Measurements from ENCODE around the gene ADAD2. TPM values are rescaled to one million over a fixed set of nuclear protein-coding genes. Genes with fewer than 3 reads are reported as not detected.

The ADAD2 gene
- total and polyA plus RNA-seq, 2 of the 4 experiments (the other 2 are of a cell fraction) = not detected

DNA sequence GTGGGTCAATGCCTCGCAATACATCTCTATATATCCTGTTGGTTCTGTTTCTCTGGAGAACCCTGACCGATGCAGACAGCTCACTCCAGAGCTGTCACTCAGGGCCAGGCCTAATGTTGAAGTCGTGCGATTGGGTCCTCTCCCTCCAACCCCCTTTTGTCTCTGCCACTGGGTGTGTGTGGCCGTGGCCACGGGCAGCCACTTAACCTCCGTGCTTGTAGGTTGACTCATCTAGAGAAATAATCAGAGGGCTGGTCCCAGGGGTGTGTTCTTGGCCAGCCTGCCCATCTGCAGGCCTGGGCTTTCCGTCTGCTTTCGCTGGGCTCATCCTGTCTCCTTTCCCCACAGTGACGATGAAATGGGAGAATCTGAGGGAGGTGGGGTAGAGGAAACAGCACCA, 7.4 kb downstream of the ADAD2 start:
- no peaks in the 10 kb centered on the region for H3K9me3 ChIP-seq (ENCODE audit: control insufficient read depth, insufficient read depth, low read length)
- no peaks in the 10 kb centered on the region for H3K79me1 ChIP-seq (ENCODE audit: low read depth in 1 of 2, low read length in 2 of 2)
- POLR2A ChIA-PET (ENCODE audit: unreplicated experiment) = no interaction called here
- dilution Hi-C loops (cut with HindIII; ENCODE audit: low sequenced_read_pairs, unreplicated experiment) = no loop called here
- peak overlapping the region; percentile 66 for H2AFZ ChIP-seq (replicated peaks; ENCODE audit: low read length, poor library complexity)
- H3K4me1 ChIP-seq (ENCODE audit: control insufficient read depth, insufficient read depth, low read length) = peaks cover 2% of the 10 kb centered on the region; the same call in 1 of the 2 replicates
- intact Hi-C loops (cut with micrococcal nuclease) = no loop called here
- ATAC-seq (ENCODE audit: low read depth) (peak; percentile 87), DNase-seq (peak; percentile 59)
- peaks cover 31% of the 10 kb centered on the region for H3K27me3 ChIP-seq (ENCODE audit: control insufficient read depth, insufficient read depth, low read length)
- no peak overlapping the region for H3K4me2 ChIP-seq (ENCODE audit: low read depth, low read length)
- H2BK5ac ChIP-seq (ENCODE audit: low read depth, low read length, poor library complexity, severe bottlenecking) = no peak overlapping the region
- no peaks in the 10 kb centered on the region; the same call in 1 of the 2 replicates for H4K20me1 ChIP-seq (ENCODE audit: insufficient read depth, low read length)
- H3K9ac ChIP-seq (ENCODE audit: low read depth, low read length) = no peak overlapping the region
- no peaks in the 10 kb centered on the region for H3K9me1 ChIP-seq (ENCODE audit: insufficient read depth, low read length)
- H3K14ac ChIP-seq (replicated peaks; ENCODE audit: low read depth, low read length) = no peak overlapping the region
- CTCF ChIA-PET = interaction anchor here (1.9 kb wide), 1 partner anchor 11 kb away, joined by 9 read pairs; the partner anchor contains the start of gene TAF1C
- TF ChIP-seq FOS (IDR thresholded peaks at IDR 0.05; ENCODE audit: low read depth, low read length) = no peak
- peak; percentile 15; the same call in 1 of the 2 replicates for TF ChIP-seq MAZ (IDR thresholded peaks at IDR 0.05; ENCODE audit: borderline replicate concordance, low read depth, low read length)
- no peak overlapping the region for H2BK120ac ChIP-seq (ENCODE audit: low read depth, low read length)
- BruUV-seq (replicated peaks) = no TSS peak
- H4K8ac ChIP-seq (ENCODE audit: low read depth in 2 of 2, low read length in 2 of 2) = no peak overlapping the region
- 100% methylated on average over 1 of the region's 10 CpGs; no CpG with 5 or more reads in 1 of the 2 experiments for WGBS, 2 experiments (ENCODE audit: extremely low coverage in 2 of 2, insufficient read length in 1 of 2)
- no peak overlapping the region for H3K18ac ChIP-seq (ENCODE audit: low read depth, low read length)
- in situ Hi-C loops (cut with MboI; ENCODE audit: low sequenced_read_pairs) = no loop called here
- no peak overlapping the region for H2BK20ac ChIP-seq (ENCODE audit: low read depth, low read length)
- H4K5ac ChIP-seq (ENCODE audit: low read depth, low read length) = no peak overlapping the region
- H3K27ac ChIP-seq (ENCODE audit: insufficient read depth, low read length) = no peak overlapping the region
- H4K91ac ChIP-seq (ENCODE audit: insufficient read depth, low read depth, low read length) = no peak overlapping the region
- H2AK5ac ChIP-seq (ENCODE audit: low read depth, low read length) = no peak overlapping the region
- peak overlapping the region; percentile 4 for H2AK9ac ChIP-seq (replicated peaks; ENCODE audit: low read depth, low read length, poor library complexity)
- no peak overlapping the region for H3K56ac ChIP-seq (ENCODE audit: extremely low read depth, insufficient read depth, low read length)
- H2BK15ac ChIP-seq (ENCODE audit: low read depth, low read length) = no peak overlapping the region
- H3K4ac ChIP-seq (ENCODE audit: low read depth, low read length) = no peak overlapping the region
- H3K36me3 ChIP-seq (ENCODE audit: control insufficient read depth, insufficient read depth, low read length) = no peaks in the 10 kb centered on the region
- no peak overlapping the region for H3K23ac ChIP-seq (ENCODE audit: low read depth, low read length)
- H3K4me3 ChIP-seq (ENCODE audit: insufficient read depth, low read depth, low read length) = no peak overlapping the region

All from IMR-90 (cell line).